ENCODE results near the gene ZBTB46.

GRCh38 chr20:63804308-63804636, 26.8 kb downstream of the ZBTB46 start:
- TF ChIP-seq REST (IDR thresholded peaks at IDR 0.05; ENCODE audit: insufficient read depth in 1 of 2, low read depth in 2 of 2, low read length in 2 of 2) (no peak), POLR2AphosphoS5 (IDR thresholded peaks at IDR 0.05; ENCODE audit: low read depth, low read length) (no peak), SIN3A (IDR thresholded peaks at IDR 0.05; ENCODE audit: borderline replicate concordance, insufficient read depth, low read length) (no peak), TAF1 (IDR thresholded peaks at IDR 0.05; ENCODE audit: borderline replicate concordance, insufficient read depth, low read length) (no peak)
